HK-2 (cell line): ENCODE measurements around the gene LHFPL2.

Experiments
- DNase-seq: peaks from one replicate; pipeline ENCODE4 v3.0.0-alpha.2; 2018; ENCODE audit not compliant: unreplicated experiment

LHFPL2 gene

DNA sequence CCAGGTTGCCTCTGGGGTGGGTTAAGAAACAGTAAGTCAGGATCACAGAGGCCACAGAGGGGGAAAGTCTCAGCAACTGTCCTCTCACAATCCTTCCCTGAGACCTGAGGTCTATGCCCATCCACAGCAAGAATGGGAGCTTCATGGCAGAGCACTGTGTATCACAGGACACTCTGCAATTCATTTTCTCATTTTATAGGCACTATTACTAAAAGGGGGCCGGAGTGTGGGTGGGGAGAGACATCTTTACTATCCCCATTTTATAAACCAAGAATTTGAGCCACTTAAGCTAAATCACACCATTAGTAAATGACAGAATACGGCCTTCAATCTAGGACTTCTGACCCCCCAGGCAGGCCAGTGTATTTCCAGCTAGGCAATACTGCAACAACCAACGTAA, 79.9 kb downstream of the LHFPL2 start:
- DNase-seq: no peak

DNA sequence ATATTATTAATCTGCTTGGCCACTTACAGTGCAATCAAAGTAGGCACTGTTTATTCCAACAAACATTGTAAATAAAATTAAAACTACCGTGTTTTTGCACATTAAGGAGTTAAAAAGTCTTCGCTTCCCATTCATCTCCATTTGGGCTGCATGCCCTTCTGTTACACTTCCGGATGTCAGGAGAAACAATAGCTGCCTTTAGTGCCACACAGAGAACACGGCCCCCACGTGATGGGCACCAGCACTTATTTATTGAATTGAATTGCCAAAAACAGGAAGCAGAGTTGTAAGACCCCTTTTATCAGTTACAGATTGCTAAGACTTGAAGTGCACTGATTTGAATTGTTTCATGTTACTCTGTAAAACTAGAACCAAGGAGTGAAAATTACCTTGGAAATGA, 80.4 kb downstream of the LHFPL2 start:
- DNase-seq: no peak

DNA sequence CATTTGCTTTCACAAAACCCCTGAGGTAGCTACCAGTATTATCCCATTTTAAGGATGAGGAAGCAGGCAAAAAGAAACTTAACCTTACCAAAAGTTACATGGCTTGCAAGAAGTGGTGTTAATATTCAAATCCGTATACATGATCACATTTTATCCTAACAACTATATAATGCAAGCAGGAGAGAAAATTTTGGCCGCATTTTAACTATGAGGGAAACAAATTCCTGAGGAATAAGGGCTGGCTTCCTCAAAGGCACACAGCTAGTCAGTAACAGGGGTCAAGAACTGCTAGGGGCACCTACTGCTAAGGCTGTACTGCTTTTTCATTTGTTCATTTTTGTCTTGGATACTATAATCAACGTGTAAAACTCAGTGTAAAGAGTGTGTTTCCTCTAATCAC, 81.0 kb downstream of the LHFPL2 start:
- no peak for DNase-seq

DNA sequence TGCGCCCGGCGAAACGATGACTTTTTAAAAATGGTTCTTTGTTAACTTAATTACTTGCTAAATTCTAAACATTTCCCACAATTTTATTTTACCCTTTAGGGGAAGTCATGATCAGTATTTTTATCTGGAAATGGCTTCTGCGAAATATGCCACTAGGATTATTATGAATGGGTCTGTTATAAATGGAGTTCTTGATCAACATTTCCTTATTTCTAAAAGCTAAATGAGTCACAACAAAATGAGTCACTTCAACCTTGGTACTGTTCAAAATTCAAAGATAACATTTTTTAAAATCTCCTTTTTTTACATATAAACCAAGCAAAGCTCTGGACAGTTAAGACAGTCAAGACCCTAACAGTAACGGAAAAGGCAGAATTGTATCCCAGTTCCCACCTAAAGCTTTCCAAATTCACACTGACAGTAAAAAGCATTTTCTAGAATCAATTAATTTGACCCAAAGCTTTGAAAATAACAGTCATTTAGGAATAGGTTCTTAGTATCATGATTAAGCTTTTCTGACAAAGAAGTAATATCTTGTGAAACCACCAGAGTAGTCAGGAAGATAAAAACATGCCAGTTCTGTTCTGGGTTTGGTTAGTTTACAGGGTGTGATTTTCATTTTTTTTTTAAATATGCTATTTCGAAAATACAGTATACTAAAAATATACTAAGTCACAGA, 81.7 kb downstream of the LHFPL2 start:
- DNase-seq: no peak

DNA sequence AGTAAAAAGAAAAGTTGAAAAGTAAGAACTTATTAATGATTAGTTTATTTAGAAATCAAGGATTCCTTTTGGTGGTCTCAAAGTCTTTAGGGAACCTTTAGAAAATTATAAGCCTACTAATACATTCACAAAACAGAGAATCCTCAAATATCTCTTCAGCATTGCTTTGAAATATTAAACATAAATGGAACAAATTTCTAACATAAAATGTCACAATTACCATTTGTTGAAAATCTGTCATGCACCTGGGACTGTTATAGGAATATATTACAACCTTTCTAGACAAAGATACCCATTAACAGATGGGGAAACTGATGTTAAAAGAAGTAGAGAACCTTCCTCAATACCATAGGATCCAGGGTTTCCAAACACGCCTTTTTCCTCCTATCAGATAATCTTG, 83.2 kb downstream of the LHFPL2 start:
- no peak for DNase-seq

DNA sequence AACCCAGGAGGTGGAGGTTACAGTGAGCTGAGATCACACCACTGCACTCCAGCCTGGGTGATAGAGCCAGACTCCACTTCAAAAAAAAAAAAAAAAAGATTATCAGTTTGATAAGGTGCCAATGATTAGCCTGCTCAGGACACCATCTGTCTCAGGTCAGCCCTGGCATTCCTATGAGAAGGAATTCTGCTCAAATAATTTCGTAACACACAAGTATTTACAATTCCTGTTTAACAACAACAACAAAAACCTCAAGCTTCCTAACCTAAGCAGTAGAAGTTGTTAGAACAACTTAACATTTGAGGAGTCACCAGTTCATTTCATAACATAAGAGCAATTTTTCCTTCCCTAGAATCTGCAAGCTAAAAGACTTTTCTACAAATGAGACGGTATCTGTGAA, 85.0 kb downstream of the LHFPL2 start:
- DNase-seq: no peak

DNA sequence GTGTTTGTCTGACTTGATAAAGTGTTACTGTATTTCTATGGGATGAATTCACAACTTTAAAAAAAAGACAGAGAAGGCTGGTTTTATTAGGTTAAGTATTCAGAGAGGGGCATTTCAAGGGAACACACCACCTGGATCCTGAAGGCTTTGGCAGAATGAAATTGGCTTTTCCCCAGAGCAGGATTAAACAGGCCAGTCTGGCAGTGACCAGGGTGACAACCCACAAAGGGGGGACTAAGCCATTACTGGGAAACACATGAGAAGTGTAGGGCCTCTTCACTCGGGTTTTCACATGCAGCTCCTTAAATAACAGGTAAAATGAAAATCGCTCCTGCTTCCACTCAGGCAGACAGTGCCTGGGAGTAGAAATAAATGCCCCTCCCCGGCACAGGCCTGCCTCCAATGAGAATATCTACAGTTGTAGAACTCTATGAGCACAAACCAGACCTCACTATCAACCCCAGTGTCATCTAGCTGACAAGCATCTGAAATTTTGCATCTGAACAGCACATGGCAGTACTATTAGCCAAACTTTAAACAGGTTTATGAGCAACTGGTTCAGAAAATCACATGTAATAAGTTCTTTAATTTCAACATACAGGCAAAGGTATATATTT, 85.8 kb downstream of the LHFPL2 start:
- DNase-seq: no peak

DNA sequence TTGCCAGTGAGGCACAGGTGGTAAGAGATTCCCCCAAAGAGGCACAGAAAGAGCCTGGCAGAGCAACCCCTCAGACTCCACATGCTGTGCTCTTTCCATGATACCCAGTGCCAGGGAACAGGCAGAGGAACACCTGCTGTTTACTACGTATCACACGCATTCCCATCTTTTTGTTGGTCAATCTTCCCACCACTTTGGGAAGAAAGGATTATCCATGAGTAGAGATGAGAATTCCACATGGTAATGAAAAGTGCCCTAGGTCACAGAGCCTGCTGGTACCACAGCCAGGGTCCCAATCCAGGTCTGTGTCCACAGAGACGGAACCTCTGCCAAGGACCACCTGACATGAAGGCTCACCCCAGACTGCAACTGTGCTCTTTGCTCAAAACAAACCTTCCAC, 86.6 kb downstream of the LHFPL2 start:
- DNase-seq: no peak

DNA sequence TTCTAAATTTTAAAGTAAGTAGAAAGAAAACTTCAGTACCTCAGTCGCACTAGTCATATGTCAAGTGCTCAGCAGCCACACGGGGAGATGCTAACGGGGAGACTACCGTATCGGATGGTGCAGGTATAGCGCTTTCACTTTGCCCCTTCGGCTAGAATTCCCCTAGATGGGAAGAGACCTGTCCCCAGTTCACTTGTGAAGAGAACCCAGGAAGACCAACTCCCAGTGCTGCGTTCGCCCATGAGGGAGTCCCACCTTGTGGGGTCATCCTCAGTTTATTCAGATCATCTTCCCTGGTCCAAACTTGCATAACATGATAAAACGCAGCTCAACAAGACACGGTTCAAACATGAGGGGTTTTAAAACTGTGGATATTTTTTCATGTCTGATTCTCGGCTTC, 87.3 kb downstream of the LHFPL2 start:
- DNase-seq: no peak

DNA sequence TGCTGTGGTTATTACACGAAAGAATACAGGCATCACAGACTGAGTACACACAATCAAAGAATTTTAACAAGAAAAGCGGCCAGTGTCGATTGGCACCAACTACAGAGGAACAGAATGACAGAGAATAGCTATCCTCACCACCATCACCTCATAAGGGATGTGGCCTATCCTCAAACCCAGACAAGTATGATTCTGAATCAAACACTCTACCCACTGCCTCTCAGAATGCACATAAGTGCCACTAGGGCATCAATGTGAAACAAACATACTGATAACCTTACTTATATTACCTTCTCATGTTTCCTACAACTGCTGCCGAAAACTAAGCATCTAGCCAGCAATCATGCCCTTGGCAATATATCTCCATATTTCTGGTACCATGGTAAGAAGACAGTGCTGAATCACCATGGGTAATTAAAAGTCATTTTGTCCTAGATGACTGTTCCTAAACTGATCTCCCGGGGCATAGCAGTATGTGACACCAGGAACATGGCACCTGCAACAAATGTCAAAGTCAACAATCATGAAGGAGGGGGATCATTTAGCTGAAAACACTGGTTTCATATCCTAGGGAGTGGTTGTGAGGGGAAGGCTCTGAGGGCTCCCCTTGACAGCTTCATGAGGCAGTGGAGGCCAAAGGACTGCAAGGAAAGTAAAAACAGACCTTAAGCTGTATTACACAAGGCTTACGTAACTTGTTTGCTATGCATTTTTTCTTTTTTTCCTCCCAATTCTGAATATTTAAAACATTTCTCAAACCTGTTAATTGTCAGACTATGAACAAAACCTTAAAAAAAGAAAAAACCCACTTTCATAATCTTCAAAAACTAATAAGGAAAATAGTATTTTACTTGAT, 88.3 kb downstream of the LHFPL2 start:
- DNase-seq: no peak

DNA sequence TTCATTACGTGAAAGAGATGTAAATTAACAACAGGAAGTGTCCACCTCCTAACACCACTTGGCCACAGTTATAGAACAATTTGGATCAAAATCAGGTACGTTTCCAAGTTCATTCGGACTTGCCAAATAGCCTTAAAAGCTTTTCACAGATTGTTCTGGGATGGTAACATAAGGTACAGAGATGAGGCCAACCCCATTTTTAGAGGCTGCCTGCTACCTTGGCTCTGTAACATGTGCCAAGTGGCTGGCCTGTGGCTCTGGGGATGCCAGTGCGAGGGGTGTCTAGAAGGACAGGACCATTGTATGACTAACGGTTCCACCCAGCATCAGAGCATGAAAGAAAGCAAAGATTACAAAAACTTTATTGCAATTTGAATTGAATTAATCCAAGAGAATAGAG, 91.0 kb downstream of the LHFPL2 start:
- DNase-seq: no peak

DNA sequence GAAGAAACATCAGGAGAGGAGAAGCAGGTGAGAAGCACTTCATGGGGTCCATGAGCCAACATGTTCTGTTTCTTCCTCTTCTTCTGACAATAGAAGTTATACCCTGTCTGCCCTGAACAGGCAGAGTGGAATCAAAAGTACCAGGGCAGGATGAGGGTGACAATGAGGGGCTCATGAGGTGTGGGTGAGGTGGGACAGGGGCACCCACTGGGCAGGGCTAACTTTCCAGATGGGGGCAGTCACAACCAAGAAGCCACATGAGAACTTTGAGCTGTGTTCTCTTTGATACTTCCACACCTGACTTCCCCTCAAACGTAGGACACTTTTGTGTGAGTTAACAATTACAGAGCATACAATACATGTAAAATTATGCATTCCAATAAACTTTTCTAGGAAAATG, 92.7 kb downstream of the LHFPL2 start:
- no peak for DNase-seq

DNA sequence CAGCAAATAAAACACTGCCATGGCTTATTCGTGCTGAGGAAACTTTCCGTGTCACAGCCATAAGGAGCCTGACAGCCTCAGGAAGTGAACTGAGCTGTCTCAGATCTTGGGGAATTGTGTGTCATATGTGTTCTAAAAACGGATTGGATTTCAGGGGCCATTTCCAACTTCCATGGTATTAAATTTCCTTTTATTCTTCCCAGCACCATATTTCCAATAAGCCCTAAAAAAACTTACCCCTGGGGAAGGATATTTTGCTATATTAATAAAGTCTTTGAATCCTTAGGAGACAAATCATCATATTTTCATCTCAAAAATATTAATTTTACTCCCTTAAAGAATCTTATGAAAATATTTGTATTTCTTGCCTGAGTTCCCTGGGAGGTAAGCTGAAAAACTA, 93.9 kb downstream of the LHFPL2 start:
- no peak for DNase-seq

DNA sequence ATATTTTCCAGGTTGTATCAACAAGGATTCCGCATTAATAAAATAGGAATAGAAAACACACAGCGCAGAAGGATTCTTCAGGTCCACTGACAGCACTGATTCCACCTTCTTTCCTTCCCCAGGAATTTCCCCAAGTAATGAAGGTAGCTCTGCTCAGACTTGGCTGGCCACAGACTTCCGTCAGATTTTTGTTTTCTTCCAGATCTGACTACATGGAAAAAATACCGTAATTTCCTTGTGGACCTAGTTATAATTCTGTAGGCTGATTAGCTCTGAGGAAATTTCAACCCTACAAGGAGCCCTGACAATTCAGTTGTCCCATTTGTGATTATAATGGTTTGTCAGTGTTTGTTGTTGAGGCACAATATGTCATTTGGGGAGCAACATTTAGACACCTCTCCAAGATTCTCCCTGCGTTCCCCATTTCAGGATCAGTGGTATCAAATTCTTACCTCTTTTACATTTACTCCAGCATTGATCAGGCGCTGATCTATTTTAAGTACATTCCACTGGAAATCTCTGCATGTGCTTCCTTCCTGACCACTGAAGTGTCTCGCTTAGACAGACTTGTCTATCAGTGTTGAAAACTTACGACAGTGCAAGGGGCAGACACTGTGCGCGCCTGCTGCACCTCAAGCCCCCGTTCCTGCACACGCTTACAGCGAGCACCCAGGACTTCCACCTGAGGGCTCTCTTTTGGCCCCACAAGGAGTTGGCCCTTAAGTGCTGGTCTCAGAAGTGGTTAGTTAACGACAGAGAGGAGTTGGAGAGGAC, 94.8 kb downstream of the LHFPL2 start:
- DNase-seq: no peak

DNA sequence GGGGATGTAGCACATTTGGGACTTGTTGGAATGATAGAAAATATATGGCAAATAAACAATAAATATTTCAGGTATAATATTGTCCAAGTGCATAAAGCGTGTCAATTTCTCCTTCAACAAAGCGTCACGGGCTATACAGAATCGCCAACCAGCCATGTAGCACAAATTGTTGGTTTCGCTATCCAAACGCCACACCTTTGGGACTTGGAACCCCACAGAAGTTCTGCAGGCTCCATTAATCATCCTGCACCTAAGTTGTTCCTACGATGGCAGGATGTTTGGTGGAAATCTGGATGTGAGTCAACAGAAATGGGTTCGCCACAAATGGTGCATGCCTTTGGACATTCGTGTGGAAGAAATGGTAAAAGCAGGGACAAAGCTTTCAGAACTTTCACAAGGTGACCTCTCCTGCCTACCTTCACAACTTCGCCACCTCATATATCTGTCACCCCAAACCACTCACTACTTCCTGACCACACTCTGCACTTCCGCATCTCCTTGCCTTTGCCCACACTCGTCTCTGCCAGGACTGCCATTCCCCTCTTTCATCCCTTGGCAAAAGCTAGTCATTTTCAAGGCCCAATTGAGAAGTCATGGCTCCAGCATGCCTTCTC, 95.7 kb downstream of the LHFPL2 start:
- DNase-seq: no peak

DNA sequence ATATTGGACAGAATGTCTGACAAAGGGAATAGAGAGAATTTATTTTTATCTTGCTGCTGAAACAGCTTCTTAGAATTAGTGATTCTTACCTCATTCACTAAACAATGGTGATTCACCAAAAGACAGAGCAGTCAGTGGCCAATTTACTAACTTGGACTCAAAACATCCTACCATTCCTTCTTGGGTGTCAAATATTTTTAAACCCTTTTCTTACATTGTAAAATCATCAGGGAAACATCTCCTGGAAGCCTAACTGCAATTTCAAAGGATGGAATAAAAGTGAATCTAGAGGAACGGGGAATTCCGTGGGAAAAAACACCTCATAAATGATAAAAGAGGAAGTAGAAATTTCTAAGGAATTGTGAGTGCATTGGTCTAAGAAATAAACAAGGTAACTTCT, 97.7 kb downstream of the LHFPL2 start:
- no peak for DNase-seq

DNA sequence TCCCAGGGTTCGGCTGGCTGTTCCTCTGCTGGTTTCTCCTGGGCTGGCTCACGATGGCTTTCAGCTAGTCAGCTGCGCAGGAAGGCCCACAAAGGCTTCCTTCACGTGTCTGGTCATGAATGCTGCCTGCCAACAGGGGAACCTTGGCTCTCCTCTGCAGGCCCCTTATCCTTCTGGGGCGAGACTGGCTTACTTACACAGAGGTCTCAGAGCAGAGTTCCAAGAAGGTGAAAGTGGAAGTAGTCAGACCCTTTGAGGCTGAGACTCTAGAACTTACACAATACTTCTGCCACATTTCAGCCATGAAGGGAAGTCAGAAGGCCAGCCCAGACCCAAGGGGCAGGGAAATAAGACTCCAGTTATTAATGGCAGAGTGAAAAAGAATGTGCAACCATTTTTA, 99.5 kb downstream of the LHFPL2 start:
- no peak for DNase-seq

DNA sequence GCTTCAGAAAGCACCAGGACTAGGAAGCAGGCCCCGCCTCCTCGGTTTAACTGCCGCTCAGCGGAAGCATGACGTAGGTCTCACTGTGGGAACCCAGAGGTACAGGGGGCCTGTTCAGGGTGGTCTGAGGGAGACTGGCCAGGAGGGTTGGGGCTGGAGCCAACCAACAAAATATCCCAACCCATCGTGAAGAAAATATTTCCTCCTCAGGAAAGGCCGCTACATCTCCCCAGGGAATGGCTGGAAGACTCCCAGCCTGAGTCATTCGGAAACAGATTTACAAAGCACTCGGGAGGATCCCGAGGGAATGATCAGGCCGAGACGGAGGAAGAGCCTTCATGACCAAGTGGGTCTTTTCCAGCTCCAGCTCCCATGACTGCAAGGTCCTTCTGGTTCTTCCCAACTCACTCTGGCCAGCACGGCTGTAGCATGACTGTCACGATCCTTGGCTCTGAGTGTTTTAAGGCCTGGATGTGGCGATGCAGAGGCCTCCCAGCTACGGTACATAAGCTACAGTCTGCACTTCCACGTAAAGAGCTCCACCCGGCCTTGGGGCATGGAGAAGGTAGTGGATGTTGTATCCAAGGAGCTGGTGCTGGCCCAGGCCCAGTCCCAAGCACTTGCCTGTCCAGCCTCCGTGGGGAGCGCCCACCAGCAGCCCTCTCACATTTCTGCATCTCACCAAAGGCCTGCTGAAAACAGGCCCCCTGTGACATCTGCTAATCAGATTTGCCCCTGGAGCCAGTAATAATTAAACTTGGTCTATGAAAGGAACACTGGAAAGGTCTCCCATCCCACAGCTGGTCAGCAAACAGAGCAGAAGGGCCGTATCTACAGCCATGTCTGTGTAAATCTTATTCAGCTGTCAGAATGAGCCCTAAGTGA, 100.6 kb downstream of the LHFPL2 start:
- no peak for DNase-seq

DNA sequence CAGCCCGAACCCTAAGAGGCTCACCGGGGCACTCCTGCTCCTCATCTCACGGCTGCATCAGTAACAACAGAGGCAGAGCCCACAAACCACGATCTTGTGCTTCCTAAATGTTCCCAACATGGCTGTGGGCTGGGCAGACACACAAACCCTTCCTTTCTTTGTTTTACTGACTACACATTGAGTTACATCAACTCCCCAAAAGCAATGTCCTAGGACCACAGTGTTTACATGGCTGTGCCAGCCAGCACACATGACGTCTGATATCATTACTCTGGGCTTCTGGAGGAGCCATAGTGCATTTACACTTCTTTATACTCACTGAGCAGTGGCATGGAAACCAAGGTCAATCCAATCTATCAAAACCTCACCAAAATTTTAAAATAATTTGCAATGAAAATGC, 101.4 kb downstream of the LHFPL2 start:
- no peak for DNase-seq

DNA sequence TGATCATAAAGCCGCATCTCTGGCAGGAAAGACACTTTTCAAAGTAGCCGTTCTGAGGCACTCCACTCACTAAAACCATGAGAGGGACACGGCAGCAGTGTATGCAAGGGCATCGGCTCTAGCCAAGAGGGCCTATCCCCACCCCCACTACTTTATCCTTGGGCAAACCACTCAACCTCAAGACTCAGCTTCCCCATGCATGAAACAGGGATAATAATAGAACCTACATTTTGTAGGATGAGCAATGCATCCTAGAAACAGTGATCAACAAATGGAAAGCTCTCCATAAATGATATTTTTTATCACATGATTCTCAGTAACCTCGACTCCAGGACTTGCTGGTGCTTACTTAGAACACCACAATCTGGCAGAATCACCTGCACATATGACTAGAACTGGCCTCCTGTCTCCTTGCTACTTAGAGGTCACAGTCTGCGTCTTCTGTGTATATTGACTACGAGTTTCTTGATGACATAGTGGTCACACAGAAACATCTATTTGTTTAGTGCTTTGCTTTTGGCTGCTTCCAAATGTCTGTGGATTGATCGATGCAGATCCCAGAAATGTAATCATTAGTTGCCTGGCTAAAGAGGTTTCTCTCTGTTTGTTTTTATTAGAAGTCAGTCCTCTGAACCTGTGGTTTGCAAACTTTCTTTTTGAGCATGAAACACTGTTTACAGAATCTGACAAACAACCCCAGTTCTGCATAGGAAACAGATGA, 102.1 kb downstream of the LHFPL2 start:
- no peak for DNase-seq
